ENCODE data around the gene TBXT. TPM values are rescaled to one million over a fixed set of nuclear protein-coding genes. Genes with fewer than 3 reads are reported as not detected.

The TBXT gene
- polyA plus RNA-seq, 3 donors from 2014 or later, result 0.26 TPM; not detected in 2

- Mint-ChIP-seq H3K9me3 (peaks cover 0 to 15% (median 5%) of the 10 kb centered on the region in 6 donors), H3K36me3 (peaks cover 0 to 3% (median 0%) of the 10 kb centered on the region in 3 donors), H3K4me3 (no peak overlapping the region), H3K27ac (no peak overlapping the region), H3K4me1 (no peaks in the 10 kb centered on the region), H3K27me3 (ENCODE audit: low read depth in 3 of 3) (peaks cover 0 to 2% (median 0%) of the 10 kb centered on the region in 3 donors)
- no peak for DNase-seq
These were observed 48.3 kb downstream of the TBXT start for GRCh38 chr6:166119116-166119911.

- Mint-ChIP-seq H3K9me3 (peaks cover 0 to 15% (median 5%) of the 10 kb centered on the region in 6 donors), H3K4me1 (no peaks in the 10 kb centered on the region), H3K4me3 (no peak overlapping the region), H3K27me3 (ENCODE audit: low read depth in 3 of 3) (peaks cover 2 to 24% (median 4%) of the 10 kb centered on the region in 3 donors), H3K36me3 (peaks cover 0 to 3% (median 0%) of the 10 kb centered on the region in 3 donors), H3K27ac (no peak overlapping the region)
- no peak for DNase-seq
These were observed 52.0 kb downstream of the TBXT start for GRCh38 chr6:166115609-166116008.

- Mint-ChIP-seq H3K27me3 (ENCODE audit: low read depth in 3 of 3) (peaks cover 4 to 32% (median 6%) of the 10 kb centered on the region in 3 donors), H3K4me3 (no peak overlapping the region), H3K9me3 (peaks cover 0 to 15% (median 4%) of the 10 kb centered on the region in 6 donors), H3K27ac (no peak overlapping the region), H3K36me3 (peaks cover 0 to 3% (median 0%) of the 10 kb centered on the region in 3 donors), H3K4me1 (no peaks in the 10 kb centered on the region)
- no peak for DNase-seq
These were observed 55.1 kb downstream of the TBXT start for GRCh38 chr6:166112580-166112979.

- H3K27me3 Mint-ChIP-seq (ENCODE audit: low read depth in 3 of 3), result peaks cover 4 to 36% (median 6%) of the 10 kb centered on the region in 3 donors
These were observed 58.0 kb downstream of the TBXT start for GRCh38 chr6:166109608-166110007.

More at GRCh38 chr6:166109608-166110007, 58.0 kb downstream of the TBXT start:
- Mint-ChIP-seq H3K4me1 (peaks cover 0 to 5% of the 10 kb centered on the region in 2 donors), H3K27ac (no peak overlapping the region), H3K36me3 (no peaks in the 10 kb centered on the region), H3K9me3 (no peaks in the 10 kb centered on the region), H3K4me3 (no peak overlapping the region)
- DNase-seq, result no peak

Other genes with a start within 250 kb of the TBXT start
- gene PRR18, start 140.5 kb upstream of the TBXT start, polyA plus RNA-seq, result not detected
- gene SFT2D1, start 174.7 kb upstream of the TBXT start, polyA plus RNA-seq, result 100 to 1,000 TPM in 1 of 3 donors, 10 to 100 TPM in 2; 92.7 to 144 (median 94.2) TPM
- 100 to 1,000 TPM in 1 of 3 donors, 10 to 100 TPM in 2; 68.7 to 107 (median 85.6) TPM for gene MPC1, start 215.1 kb upstream of the TBXT start, polyA plus RNA-seq